VCaP (cell line): ENCODE results near the gene EMID1.

Experiments used
- H3K27ac ChIP-seq: fragments of 450-650 bp; 2 replicates; pipeline ENCODE4 v1.5.1; 2017
- TF ChIP-seq, protein P1 (sequence below): fragments of 450-650 bp; conservative IDR thresholded peaks from 2 replicates; pipeline ENCODE4 v1.5.1; 2017; ENCODE audit warnings: mild to moderate bottlenecking, moderate library complexity

EMID1 gene

DNA sequence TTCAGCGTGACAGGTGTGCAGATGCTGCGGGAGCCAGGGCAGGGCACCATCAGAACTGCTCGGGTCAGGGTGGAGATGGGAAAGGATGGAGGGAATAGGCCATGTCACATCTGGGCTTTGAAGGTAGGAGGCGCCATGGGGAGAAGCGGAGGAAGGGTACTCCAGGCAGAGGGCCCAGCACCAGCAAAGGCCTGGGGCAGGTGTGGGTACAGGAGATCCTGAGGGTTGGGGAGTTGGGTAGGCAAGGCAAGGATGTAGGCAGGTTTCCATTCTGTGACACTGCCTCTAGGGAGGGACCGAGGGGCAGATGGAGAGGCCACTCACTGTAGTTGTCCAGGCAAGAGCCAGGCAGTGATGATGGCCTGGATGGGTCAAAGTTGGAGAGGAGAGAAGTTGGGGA is 8.5 kb downstream of the EMID1 start:
- TF ChIP-seq, protein P1, sequence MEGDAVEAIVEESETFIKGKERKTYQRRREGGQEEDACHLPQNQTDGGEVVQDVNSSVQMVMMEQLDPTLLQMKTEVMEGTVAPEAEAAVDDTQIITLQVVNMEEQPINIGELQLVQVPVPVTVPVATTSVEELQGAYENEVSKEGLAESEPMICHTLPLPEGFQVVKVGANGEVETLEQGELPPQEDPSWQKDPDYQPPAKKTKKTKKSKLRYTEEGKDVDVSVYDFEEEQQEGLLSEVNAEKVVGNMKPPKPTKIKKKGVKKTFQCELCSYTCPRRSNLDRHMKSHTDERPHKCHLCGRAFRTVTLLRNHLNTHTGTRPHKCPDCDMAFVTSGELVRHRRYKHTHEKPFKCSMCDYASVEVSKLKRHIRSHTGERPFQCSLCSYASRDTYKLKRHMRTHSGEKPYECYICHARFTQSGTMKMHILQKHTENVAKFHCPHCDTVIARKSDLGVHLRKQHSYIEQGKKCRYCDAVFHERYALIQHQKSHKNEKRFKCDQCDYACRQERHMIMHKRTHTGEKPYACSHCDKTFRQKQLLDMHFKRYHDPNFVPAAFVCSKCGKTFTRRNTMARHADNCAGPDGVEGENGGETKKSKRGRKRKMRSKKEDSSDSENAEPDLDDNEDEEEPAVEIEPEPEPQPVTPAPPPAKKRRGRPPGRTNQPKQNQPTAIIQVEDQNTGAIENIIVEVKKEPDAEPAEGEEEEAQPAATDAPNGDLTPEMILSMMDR, result no peak

DNA sequence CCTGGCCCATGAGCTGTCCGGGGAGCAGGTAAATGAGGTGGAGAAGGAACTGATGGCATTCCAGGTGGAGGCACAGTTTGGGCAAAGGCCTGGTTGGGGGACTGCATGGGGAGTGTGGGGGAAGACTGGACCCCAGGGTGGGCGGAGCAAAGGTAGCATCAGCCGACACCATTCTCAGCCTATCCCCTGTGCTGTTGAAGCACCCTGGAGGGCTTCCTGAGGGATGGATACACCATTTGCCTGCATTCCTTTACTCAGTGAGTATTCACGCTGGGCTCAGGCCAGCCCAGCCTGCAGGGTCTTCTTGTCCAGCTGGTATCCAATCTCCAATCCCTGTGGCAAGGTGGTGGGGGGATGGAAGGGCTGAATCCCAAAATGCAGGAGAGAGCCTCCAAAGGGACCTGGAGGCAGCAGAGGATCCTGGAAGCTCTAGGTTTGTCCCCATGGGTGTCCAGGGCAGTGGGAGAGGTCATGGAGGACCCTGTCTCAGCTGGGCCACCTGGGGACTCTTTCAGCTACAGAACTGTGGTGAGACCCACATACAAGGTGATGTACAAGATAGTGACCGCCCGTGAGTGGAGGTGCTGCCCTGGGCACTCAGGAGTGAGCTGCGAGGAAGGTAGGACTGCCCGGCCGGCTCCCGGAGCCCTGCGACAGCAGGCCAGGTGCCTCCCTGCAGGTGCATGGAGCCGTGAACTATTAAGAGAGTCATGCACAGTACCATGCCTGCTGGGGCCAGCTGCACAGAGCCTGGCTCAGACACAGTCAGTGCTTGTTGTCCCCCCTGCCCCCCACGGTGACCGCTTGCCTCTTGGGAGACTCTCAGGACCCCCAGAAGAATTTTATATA is 9.5 kb downstream of the EMID1 start:
- TF ChIP-seq, protein P1, result no peak
- no peak overlapping the region for H3K27ac ChIP-seq

More for the DNA sequence above, 8.5 kb downstream of the EMID1 start:
- no peak overlapping the region for H3K27ac ChIP-seq

DNA sequence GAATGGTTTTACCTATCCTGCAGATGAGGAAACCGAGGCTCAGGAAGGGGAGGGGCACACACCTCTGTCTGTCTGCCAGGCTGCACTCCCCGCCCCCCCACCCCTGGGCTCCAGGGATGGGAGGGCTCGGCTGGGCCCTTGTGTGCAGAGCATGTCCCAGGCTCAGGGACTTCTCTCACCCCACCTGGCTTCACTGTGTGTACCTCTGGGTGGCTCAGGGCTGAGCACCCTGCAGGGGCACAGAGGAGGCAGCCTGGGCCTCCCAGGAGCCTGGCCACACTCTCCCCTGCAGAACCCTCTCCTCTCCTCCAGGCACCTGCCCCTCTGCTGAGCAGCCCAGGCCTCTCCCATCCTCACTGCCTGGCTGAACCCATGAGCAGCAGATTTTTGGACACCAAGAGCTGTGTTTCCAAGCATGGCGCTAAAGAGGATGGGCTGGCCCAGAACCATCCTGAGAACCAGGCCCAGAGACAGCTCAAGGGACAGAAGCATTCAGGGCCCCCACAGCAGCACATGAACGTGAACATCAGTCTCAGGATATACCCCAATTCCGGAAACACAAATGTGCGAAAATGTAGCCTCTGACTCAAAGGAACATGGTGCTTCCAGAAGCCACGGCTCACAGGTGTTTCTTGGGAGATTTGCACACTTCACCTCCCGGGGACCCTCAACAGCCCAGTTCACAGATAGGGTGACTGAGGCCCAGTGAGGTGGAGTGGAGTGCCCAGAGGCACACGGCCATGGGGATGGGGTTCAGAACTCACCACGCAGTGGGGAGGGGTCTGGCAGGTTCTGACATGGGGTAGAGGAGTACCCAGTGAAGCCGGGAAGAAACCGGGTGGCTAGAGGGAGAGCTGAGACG is 10.5 kb downstream of the EMID1 start:
- TF ChIP-seq, protein P1, result no peak
- H3K27ac ChIP-seq, result no peak overlapping the region

DNA sequence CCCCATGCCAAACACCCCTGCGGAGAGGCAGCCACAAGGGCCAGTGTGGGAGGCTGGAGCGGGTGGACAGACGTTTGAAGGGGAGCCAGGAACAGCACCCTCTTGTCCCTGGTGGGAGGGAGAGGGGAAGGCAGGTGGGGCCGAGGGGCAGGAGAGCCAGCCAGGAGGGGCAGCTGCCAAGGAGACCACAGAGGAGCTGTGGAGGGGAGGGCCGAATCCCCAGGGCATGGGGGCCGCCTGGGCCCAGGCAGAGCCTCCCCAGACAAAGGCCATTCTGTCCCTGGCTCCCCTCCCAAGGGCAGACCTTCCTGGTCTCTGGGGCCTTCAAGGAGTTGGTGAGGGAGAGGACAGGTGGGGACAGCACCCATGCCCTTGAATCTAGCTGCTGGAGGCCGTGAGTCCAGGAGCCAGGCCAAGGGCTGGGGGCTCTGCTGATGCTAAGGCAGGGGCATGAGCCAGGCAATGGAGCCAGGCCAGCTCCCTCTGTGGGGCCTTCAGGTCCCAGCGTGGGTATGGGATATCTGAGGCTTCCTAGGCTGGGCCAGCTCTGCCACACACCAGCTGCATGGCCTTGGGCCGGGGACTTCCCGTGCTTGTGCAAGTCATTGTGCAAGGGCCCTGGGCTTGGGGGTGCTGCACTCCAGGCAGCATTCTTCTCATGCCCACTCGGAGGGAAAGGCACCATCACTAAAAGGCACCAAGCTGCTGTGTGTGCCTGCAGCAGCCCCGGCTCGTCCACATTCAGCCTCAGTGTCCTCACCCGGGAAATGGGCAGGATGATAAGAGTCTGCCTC is 11.4 kb downstream of the EMID1 start:
- TF ChIP-seq, protein P1, result no peak
- no peak overlapping the region for H3K27ac ChIP-seq

DNA sequence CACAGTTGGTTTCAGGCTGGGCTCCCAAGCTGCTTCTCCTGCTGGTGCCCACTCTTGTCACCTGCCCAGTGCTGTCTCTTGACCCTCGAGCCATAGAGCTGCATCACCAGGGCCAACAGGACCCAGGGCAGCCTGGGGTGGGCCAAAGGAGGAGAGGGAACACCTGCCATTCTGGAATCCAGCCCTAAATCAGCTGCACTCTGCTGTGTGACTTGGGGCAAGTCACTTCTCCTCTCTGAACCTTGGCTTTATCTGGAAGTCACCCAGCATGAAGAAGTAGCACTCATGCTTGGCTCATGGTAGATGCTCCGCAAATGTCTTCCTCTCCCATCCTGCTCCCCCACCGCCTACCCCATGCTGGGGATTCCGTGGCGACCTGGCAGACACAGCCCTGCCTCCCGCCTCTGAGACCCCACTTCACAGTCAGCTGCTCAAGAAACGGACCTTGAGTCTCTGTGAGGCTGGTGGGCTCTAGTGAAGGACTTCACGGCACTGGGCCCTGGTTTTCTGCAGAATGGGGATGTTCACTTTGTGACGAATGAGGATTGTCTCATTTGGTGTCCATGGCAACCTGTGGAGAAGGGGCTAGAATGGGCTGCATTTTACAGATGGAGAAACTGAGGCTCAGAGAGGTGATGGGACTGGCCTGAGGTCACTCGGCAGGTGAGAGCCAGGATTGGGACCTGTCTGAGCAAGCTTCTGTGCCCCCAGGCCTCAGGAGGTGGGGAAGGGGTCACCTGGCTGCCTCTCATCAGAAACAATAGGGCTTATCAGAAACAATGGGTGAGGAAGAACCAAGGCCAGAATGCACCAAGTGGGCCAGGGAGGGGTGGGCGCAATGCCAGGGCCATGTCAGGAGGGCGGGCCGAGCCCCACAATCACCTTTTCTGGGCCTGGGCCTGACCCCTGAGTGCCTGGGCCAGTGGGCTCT is 12.4 kb downstream of the EMID1 start:
- TF ChIP-seq, protein P1, result no peak
- H3K27ac ChIP-seq, result no peak overlapping the region

DNA sequence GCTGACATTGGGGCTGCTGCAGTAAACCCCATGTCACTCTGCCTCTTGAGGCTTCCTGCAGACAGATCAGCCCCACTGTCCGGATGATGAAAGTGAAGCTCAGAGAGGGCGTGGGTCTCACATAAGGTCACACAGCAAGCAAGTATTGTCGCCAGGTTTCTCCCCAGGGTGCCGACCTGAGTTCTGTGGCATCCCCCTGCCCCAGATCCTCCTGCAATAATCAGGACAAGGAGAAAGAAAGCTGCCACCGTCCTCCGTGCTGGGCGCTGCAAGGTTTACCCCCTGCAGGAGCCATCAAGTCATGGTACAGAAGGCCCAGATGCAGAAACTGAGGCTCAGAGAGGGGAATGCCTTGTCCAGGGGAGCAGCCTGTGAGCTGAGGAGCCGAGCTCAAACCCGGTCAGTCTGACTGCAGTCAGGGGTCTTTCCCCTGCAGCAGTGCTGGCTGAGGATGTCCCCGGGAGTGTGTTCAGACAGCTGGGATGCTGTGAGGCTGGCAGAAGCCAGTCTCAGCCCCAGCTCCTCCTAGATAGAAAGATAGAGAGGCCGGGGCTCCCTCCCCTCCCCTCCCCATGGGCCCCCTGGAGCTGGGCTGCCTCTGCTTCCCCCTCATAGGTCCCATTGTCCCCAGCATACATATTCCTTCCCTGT is 13.2 kb downstream of the EMID1 start:
- H3K27ac ChIP-seq, result no peak overlapping the region
- TF ChIP-seq, protein P1, result no peak

DNA sequence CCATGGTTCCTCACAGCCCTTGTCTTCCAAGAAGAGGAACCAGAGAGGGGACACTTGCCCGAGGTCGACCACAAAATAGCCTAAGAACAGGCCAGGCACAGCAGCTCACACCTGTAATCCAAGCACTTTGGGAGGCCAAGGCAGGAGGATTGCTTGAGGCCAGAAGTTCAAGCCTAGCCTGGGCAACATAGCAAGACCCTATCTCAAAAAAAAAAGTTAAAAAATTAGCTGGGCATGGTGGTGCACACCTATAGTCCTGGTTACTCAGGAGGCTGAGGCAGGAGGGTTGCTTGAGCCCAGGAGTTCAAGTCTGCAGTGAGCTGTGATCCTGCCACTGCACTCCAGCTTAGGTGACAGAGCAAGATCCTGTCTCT is 13.7 kb downstream of the EMID1 start:
- H3K27ac ChIP-seq, result peak overlapping the region; percentile 75; the same call in 1 of the 2 replicates
